Gastrocnemius medialis (tissue), 4 donors: ENCODE results near the gene ARSG. TPM values are rescaled to one million over a fixed set of nuclear protein-coding genes. Genes with fewer than 3 reads are reported as not detected.

Source experiments
- microRNA counts, 2 donors: library from miRNA; unstranded; fragments of <30 nt; microRNA quantifications; one replicate each; lab custom pipeline; 2016
- microRNA-seq, 2 donors: library from miRNA; unstranded; fragments of <30 nt; microRNA quantifications; one replicate each; pipeline ENCODE4, GENCODE V29; 2016; ENCODE audit warnings: borderline replicate concordance in 2 of 2
- total RNA-seq, 4 donors: library from RNA; depleted of rRNA; stranded (reverse); fragments of >200 nt; gene quantifications; one replicate each; pipeline versions ENCODE4 v1.1.0 to v1.2.3, GENCODE V29; 2016

ARSG gene
- total RNA-seq, 4 donors from 2014 or later, result 3.3 to 6.1 (median 5.4) TPM

MicroRNAs encoded within 50 kb of the gene (microRNA counts, 767-probe panel; counts per million panel counts)
- microRNA hsa-miR-635 (lab: Ali Mortazavi, UCI), result 356 to 448 counts per million in 2 donors

Small RNA genes within 50 kb of the gene (microRNA-seq; reads per million reads assigned to microRNA genes)
- 0 reads per million in 2 donors for gene MIR635

Other genes starting within 250 kb of the ARSG start
- 10 to 100 TPM; 47.6 to 86.9 (median 61.8) TPM for gene AMZ2, start 43.5 kb upstream of the ARSG start, total RNA-seq
- 1 to 10 TPM in 3 of 4 donors, under 1 TPM in 1; 0.66 to 7.1 (median 3.8) TPM for gene SLC16A6, start 368 bp upstream of the ARSG start, total RNA-seq
- gene WIPI1, start 166.0 kb downstream of the ARSG start, total RNA-seq, result 100 to 1,000 TPM in 2 of 4 donors, 10 to 100 TPM in 2; 79.1 to 182 (median 92.0) TPM
- 100 to 1,000 TPM; 271 to 656 (median 557) TPM for gene PRKAR1A, start 220.9 kb downstream of the ARSG start, total RNA-seq